ENCODE results near the gene ACTG2.
"Not testable (repeated sequence)": the region's sequence is repeated elsewhere in the genome, so short reads cannot be mapped to it uniquely, and the experiment has no call there.

Gene ACTG2

DNA sequence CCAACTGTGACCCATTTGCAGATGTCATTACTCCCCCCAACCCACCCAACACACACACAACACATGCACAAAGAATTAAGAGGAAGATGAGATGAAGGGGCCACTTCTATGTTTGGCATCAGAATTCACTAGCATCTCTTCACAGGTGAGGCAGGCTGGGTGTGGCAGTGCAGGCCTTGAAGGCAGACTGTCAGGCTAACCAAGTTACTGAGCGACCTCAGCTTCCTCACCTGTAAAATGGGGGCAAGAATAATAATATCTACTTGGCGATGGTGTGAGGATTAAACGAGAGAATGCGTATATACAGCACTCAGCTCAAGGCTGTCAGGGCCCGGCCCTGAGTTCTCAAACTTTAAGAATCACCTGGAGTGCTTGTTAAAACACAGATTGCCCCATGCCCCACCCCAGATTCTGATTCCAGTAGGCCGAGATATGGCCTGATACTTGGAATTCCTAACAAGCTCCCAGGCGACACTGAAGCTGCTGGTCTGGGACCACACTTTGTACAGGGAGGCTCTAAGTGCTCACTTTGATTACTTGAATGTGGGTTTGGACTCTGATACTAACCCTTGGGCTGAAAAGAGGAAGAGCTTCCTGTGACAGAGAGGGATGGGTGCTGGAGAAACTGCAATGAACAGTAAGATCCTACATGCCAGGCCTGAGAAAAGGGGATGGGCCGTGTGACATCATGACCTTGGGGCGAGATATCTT lies 1.1 kb downstream of the ACTG2 start:
- DNase-seq, result no peak

DNA sequence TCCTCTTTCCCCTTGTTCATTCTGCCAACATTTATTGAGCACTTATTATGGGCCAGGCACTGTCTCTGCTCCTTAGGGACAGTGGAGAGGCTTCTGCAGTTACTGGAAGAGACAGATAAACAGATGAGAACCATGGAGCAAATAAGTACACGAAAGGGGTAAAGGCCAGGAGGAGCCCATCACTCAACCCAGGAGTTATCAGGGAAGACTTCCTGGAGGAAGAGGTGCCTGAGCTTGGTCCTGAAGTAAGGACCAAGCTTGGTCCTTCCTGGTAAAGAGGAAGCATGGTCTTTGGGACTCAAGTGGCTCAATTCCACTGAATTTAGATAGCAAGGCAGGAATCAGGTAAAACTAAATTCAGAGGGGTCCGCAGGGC lies 1.7 kb downstream of the ACTG2 start:
- no peak for DNase-seq

DNA sequence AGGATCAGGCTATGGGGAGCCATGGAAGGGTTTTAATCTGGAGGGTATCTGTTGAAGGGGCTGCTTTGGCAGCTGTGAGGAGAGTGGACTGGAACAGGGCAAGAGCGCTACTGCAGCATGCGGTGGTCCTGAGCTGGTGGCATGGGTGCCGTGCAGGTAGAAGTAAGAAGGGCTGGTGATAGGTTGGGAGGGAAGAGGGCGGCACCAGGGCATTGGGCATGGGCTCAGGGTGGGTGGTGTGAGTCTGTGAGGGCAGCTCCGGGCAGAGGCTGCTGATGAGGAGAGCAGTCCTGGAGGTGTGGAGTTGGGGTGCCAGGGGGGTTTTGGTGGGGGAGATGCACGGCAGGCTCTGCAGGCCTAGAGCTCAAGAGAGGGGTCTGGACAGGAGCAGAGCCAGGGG lies 2.1 kb downstream of the ACTG2 start:
- DNase-seq, result no peak

DNA sequence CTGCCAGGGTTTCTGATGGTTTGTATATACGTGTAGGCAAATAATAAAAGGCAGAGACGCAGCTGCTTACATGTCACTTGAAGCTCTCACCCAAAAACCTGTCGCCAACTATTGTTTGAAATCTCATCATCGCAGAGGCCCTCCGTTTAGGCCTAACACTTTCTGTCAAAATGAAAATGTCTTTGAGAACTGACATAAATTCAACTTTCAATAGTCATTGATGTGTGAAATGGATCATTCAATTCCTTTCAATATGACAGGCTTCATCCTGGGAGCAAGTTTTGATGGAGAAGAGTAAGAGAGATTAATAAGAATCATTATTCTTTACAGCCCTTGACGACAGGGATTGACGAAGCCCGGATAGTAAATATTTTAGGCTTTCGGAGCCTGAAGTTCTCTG lies 2.7 kb downstream of the ACTG2 start:
- no peak for DNase-seq

DNA sequence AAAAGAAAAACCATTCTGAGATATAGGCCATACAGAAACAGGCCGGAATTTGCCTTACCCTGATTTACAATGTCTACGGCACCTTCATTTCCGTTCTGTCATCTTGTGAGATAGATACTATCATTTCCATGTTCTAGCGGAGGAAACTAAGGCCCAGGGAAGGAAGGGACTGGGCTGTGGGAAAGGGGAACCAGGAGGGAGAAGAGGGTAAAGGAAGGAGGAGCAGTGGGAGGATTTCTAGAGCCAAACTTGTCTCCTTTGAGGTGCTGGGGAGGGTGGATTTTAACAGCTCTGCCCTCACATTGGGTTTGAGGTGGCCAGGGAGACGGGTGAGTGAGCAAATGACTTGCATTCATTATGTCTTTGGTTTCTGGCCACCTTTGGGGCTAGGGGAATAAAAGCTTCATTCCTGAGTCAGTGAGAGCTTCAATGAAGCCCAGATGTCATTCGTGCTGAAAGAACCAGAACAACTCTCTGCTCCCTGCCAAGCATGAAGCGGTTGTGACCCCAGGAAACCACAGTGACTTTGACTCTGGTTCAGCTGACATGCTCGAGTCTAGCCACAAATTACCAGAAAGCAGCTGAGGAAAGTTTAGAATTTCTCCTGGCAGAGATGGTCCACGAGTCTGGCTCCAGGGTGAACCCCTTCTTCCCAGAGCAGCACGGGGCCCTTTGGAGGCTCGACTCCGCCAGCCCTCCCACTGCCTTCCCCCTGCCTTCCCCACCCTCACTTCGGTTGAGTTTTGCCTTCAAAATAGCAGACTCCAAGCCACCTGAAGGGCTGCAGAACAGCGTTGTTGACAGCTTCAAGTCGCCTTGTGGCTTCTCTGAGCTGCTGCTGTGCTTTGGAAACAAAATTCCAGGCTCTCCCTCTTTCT lies 3.8 kb downstream of the ACTG2 start:
- no peak for DNase-seq

DNA sequence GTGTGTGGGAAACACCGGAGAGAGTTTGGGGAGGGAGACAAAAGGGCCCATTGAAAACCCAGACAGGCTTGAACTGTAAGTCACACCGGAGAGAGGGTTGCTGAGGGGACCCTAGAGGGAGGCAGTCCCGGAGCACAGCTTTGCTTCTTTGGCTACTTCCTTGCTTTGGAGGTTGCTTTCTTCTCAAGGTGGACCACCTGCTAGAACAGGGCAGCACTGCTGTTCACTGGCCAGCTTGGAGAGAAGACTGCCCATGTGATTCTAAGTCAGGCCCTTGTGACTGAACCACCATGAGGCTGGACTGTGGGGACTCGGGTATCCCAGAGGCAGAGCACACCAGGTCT lies 4.4 kb downstream of the ACTG2 start:
- DNase-seq, result no peak

DNA sequence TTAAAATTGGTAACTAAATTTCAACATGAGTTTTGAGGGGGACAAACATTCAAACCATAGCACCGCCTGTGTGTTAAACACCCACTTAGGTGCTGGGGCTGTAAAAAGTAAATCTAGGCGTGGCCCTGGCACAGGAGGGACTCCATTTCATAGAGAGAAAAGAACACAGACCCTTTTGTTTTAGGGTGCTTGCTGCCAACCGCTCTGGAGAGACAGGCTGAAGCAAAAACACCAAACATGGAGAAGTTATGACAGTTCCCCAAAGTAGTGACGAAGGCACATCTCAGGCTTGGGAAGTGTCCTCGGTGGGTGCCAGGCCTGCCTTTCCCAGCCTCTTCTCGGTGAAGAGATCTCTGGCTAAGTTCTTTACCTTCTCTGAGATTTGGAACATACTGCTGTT lies 5.1 kb downstream of the ACTG2 start:
- no peak for DNase-seq

GRCh38 chr2:73899801-73900336 lies 7.1 kb downstream of the ACTG2 start:
- peak; percentile 34 for DNase-seq

- DNase-seq, result no peak
These were observed 8.3 kb downstream of the ACTG2 start for GRCh38 chr2:73901143-73901542.

DNA sequence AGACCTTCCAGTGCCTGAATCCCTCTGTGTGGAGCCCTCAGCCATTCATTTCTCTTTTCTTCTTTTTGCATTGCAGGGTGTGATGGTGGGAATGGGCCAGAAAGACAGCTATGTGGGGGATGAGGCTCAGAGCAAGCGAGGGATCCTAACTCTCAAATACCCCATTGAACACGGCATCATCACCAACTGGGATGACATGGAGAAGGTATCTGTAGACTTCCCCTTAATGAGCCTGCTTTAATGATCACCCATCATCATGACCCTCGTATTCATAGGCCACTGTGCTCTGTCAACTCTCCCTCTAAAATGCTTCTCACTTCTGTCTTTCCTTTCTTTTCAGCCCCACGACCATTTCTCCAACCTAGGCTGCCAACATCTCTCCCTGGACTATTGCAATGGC lies 9.5 kb downstream of the ACTG2 start:
- DNase-seq, result no peak

- no peak for DNase-seq
These were observed 10.5 kb downstream of the ACTG2 start for GRCh38 chr2:73903313-73903712.

DNA sequence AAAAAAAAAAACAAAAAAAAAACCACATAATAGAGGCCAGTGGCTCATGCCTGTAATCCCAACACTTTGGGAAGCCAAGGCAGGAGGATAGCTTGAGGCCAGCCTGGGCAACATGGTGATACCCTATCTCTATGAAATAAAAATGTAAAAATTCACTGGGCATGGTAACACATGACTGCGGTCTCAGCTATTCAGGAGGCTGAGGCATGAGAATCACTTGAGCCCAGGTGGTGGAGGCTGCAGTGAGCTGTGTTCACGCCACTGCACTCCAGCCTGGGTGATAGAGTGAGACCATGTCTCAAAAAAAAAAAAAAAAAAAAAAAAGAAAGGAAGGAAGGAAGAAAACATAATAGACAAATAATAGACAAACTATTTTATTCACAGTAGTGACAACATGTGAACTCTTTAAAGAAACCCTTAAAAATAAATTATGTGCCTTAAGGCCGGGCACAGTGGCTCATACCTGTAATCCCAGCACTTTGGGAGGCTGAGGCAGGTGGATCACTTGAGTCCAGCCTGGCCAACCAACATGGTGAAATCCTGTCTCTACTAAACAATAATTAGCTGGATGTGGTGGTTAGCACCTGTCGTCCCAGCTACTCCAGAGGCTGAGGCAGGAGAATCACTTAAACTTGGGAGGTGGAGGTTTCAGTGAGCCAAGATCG lies 11.3 kb downstream of the ACTG2 start:
- not testable (repeated sequence) for DNase-seq

- no peak for DNase-seq
These were observed 12.1 kb downstream of the ACTG2 start for GRCh38 chr2:73904952-73905351.

- no peak for DNase-seq
These were observed 14.2 kb downstream of the ACTG2 start for GRCh38 chr2:73906847-73907505.

GRCh38 chr2:73907840-73908452 lies 15.1 kb downstream of the ACTG2 start:
- no peak for DNase-seq

DNA sequence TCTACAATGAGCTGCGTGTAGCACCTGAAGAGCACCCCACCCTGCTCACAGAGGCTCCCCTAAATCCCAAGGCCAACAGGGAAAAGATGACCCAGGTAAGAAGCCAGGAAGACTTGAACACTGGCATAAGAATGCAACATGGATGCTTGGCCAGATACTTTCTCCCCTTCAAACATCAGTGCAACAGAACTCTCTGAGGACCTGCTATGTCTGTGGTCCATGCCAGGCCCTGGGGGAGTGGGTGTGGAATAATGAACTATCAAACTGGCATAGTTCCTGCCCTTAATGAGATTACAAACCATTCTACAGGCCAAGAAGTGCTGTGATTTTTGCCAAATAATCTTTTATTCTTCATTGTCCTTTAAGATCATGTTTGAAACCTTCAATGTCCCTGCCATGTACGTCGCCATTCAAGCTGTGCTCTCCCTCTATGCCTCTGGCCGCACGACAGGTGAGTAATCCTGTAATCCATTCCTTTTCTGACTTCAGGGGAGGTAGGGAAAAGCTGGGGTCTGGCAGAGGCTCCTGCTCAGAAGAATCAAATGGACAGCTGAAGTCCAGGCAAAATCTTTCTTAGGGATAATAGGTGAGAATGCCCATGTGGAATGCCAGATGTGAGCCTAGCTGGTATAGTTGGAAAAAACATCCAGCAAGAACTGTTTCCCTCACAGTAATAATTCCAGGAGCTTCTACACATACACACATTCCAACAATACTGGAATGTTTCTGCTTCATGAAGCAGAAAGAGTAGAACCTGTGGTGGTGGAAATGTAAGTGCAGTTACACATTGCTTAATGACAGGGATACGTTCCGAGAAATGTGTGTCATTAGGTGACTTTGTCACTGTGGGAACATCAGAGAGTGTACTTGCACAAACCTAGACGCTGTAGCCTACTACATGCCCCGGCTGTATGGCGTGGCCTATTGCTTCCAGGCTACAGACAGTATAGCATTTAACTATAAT lies 16.2 kb downstream of the ACTG2 start:
- DNase-seq, result no peak

DNA sequence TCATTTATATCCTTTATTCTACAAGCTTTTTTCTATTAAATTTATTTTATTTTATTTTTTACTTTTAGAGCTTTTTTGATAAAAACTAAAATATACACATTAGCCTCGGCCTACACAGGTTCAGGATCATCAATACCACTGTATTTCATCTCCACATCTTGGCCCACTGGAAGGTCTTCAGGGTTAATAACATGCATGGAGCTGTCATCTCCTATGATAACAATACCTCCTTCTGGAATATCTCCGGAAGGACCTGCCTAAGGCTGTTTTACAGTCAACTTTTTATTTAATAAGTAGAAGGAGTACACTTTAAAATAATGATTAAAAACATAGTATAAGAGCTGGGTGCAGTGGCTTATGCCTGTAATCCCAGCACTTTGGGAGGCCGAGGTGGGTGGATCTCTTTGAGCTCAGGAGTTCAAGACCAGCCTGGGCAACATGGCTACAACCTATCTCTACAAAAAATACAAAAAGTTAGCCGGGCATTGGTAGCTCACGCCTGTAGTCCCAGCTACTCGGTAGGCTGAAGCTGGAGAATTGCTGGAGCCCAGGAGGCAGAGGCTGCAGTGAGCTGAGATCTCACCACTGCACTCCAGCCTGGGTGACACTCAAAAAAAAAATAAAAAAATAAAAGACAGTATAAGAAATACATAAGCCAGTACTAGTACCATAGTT lies 18.2 kb downstream of the ACTG2 start:
- DNase-seq, result no peak

DNA sequence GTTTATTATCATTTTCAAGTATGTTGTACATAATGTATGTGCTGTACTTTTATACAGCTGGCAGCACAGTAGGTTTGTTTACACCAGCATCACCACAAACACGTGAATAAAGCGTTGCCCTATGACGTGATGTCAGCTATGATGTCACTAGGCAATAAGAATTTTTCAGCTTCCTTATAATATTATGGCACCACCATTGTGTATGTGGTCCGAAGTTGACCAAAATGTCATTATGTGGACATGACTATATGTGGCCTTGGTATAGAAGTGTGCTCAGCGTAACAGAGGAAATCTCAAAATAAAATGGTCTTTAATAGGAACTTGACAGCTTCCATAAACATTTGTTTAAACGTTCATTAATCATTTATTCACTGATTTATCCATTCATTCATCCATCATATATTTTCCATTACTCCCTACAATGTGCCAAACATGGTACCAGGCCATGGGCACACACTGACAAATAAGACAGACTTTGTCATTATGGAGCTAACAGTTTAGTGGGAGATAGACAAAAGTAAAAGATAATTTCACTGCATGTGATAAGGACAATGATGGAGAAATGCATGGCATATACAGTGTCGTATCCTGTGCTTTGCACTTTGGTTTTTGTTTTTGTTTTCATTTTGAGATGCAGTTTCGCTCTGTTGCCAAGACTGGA lies 18.9 kb downstream of the ACTG2 start:
- DNase-seq, result no peak

GRCh38 chr2:73913414-73914054 lies 20.7 kb downstream of the ACTG2 start:
- no peak for DNase-seq

DNA sequence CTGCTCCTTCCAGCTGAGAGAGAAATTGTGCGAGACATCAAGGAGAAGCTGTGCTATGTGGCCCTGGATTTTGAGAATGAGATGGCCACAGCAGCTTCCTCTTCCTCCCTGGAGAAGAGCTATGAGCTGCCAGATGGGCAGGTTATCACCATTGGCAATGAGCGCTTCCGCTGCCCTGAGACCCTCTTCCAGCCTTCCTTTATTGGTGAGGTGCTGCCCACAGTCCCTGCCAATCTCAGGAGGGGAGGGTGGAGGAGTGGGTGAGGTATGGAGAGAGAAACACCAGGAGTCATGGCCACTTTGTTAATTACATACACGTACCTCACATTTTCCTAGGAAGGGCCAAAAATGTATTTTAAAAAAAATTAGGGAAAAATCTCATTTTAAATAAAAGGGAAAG lies 21.9 kb downstream of the ACTG2 start:
- no peak for DNase-seq

Data from NCI-H2171 treated with DMSO at 0.1 percent for 48 hours (cell line).